Activated CD8-positive, alpha-beta memory T cell treated with anti-CD3 and anti-CD28 coated beads for 36 hours (primary cell): ENCODE measurements around the gene RARS2. TPM values are rescaled to one million over a fixed set of nuclear protein-coding genes. Genes with fewer than 3 reads are reported as not detected.
"Not testable (repeated sequence)": the region's sequence is repeated elsewhere in the genome, so short reads cannot be mapped to it uniquely, and the experiment has no call there.

Experiments used
- CTCF ChIA-PET: fragments of 350-600 bp; sonication (Branson Sonifier 250); formaldehyde crosslinking; loops from one replicate; lab custom pipeline; 2021; ENCODE audit warnings: antibody characterized with exemption; lab: Charles Lee
- POLR2A ChIA-PET: fragments of 350-600 bp; sonication (Branson Sonifier 250); formaldehyde crosslinking; loops from one replicate; lab custom pipeline; 2021; ENCODE audit warnings: antibody characterized with exemption; lab: Charles Lee
- total RNA-seq, 2 experiments: library from RNA; stranded (reverse); gene quantifications; one replicate each; pipeline ENCODE4 v1.2.3, GENCODE V29; 2021

Gene RARS2
- total RNA-seq, 2 experiments from 2014 or later = 19.2 to 21.6 TPM

DNA sequence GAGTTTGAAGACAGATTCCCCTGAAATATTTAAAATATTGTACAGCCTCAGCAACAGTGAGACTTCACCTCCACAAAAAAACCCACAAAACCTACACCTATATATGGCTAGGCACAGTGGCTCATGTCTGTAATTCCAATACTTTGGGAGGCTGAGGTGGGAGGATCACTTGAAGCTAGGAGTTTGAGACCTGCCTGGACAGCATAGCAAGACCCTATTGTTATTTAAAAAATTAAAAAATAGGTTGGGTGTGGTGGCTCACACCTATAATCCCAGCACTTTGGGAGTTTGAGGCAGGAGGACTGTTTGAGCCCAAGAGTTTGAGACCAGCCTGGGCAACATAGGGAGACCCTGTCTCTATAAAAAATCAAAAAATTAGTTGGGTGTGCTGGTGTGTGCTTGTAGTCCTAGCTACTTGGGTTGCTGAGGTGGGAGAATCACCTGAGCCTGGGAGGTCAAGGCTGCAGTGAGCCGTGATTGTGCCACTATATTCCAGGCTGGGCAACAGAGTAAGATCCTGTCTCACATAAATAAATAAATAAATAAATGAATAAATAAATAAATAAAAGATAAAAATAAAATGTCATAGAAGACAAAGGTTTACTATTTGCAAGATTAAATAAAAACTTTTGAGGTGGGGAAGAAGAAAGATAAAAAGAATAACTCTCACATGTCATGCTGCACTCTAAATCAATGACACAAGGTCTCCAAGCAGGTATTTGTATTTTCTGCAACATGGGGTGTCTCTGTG, 51.1 kb downstream of the RARS2 start:
- CTCF ChIA-PET = no interaction called here
- POLR2A ChIA-PET = no interaction called here

DNA sequence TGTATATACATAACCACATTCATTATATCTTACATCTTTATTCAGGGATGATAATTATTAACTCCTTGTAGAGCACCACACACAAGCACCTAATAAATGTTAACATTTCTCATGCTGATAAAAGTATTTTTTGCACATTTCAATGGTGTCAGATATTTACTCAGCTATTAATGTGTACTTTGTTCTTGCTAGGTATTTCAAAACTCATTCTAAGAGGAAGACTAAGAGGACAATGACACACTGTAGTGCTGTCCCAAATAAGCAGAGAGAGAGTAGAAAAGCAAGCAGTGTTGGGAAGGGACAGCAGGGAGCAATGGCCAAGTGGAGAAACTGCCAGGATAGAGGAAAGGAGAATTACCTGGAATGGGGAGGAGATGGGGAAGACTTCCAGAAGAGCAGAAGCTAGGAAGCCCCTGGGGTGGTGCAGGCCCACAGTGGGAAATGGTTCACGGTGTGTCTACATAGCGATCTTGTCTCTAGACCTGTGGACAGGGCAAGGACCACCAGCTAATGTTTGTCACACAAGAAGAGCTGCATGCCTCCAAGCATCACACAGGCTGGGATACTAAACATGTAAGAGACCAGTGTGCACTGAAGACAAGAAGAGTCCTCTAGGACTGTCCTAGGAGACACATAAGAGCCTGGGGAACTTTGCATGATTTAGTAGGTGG, 55.3 kb downstream of the RARS2 start:
- ChIA-PET POLR2A (no interaction called here), CTCF (no interaction called here)

DNA sequence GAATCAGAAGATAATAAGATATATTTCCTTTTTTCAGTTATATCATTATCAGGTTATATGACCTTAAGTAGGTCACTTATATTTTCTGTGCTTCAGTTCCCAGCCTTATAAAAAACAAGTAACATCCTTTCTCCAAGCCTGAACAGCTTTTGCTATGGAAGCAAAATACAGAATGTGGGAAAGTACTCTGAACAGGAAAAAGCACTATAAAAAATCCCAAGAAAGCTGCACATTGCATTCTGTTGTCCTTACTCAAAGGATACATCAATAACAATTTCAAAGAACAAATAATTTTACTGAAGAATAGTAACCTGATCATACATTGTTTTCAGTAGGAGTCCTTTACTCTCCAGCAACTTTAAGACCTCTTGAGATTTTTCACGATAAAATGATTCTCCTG, 60.6 kb downstream of the RARS2 start:
- POLR2A ChIA-PET = no interaction called here
- CTCF ChIA-PET = no interaction called here

DNA sequence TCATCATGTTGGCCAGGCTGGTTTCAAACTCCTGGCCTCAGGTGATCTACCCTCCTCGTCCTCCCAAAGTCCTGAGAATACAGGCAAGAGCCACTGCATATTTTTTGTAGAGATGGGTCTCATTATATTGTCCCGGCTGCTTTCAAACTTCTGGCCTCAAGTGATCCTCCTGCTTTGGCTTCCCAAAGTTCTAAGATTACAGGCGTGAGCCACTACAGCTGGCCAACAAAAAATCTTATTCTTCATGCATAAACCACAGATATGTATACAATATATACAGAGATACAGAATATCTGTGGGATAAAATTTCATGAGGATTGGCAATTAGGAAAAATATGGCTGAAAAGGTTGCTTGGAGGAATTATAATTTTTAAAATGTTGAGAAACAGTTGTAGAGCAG, 67.1 kb downstream of the RARS2 start:
- CTCF ChIA-PET = no interaction called here
- POLR2A ChIA-PET = no interaction called here

DNA sequence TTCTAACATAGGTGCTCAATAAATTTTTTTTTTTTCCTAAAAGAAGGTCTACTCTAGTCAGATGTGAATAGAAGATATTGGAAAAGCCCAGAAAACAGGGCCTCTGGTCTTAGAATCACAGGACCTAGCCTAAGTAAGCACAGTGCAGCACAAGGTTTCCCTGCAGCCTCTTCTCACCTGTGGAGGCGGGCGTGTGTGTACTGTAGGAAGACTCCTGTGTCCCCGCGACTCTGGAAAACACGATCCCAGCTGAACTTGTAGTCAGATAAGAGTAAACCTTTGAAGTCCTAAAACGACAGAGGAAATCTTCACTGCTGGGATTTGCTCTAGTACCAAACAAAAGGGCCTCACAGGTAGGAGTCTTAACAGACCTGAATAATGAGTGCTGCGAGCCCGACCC, 71.3 kb downstream of the RARS2 start:
- ChIA-PET POLR2A (no interaction called here), CTCF (no interaction called here)

DNA sequence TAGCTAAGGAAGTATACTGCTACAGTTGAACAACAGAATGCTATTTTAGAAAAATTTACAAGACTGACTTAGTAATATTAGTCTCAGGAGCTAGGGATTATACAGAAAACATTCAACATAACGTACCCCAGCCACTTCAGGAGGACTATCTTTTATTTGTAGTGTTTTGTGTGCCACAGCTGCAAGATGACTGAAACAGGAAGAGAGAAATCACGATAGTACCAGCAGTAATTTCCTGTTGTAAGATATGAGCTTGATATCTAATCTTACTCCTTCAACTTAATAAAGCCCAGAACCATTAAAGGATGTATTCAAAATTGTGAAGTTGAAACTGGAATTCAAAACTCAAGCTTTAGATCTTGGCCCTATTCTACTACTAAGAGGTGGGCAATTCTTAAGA, 75.0 kb downstream of the RARS2 start:
- ChIA-PET POLR2A (no interaction called here), CTCF (no interaction called here)

DNA sequence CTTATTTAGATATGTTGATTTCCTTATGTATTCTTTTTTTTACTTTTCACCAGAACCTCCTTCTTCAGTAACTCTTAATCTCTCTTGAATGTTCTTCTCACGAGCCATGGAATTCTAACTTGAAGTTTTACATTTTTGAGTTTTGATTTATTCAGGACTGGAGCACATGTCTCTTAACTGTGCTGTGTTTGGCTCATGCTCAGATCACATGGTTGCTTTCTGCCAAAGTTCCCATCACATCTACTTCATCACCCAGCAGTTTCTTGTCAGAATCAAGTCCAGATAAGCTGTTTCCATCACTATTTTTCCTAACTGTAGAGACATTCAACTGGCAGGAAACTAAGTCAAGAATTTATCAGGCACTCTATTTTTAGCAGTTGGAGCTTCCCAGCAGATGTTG, 85.3 kb downstream of the RARS2 start:
- CTCF ChIA-PET = no interaction called here

DNA sequence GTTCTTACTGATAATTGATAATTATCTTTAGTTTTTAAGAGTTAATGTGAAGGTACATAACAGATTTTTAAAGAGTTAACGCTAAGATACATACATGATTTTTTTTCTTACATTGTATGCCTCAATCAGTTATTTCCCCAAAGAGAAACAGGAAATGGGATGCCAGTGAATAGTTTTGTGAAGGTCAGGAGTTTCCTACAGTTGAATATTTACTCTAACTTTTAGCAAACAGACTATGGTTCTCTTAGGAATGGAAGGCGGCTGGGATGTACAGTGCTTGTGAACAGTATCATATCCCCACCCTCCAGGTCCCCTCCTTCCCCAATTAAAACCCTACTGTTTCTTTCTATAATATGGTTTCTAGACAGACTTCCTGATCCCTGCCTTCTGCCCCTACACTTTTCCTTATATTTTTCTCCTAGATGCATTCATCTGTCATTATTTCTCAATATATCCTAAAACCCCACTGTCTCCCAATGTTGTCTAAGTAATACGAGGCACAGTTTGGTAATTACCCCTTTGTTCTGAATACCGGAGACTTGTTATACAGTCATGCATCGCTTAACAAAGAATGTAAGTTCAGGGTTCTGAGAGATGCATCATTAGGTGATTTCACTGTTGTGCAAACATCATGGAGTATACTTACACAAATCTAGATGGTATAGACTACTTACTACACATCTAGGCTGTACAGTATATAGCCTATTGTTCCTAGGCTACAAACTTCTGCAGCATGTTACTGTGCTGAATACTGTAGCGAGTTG, 87.8 kb downstream of the RARS2 start:
- CTCF ChIA-PET = no interaction called here
- POLR2A ChIA-PET = no interaction called here

More for the DNA sequence above, 85.3 kb downstream of the RARS2 start:
- POLR2A ChIA-PET = interaction anchor here (0.6 kb wide), 1 partner anchor 139 kb away, joined by 3 read pairs; no protein-coding TSS in a partner anchor

DNA sequence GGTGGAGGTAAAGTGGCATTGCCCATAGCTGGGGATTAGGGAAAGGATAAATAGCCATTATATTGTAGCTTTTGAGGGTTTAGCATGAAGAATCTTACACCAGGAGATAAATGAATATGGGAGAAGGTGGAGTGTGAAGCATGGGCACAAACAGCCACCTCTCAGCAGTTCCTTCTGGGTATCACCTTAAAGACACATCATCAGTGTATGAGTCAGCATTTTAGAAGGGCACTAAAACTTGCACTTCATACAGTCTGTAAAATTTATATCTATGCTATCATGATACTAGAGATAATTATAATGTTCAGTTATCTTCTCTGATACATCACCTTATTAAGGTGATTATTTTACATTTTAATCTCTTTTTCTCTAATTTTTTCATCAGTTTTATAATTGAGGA, 91.7 kb downstream of the RARS2 start:
- ChIA-PET CTCF (no interaction called here), POLR2A (no interaction called here)

DNA sequence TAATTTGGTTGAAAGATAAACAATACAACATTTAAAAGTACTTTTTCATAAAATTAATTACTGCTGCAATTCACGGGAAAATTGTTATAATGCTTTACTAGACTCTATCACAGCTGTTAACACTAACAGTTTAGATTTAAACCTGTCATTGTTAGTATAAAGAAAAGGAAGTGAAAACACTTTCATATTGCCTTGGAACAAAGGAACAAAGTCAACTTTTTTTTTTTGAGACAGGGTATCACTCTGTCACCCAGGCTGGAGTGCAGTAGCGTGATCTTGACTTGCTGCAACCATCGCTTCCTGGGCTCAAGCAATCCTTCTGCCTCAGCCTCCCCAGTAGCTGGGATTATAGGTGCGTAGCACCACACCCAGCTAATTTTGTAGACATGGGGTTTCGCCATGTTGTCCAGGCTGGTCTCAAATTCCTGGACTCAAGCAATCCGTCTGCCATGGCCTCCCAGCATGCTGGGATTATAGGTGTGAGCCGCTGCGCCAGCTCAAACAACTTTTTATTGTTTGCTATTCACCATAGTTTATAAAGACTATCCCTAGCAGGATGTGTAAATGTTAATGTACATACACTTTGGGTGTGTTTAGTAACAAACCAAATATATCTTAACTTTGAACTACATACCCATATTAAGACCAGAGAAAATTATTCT, 94.9 kb downstream of the RARS2 start:
- ChIA-PET POLR2A (interaction anchor here (0.5 kb wide), 1 partner anchor 205 kb away, joined by 7 read pairs; no protein-coding TSS in a partner anchor), CTCF (no interaction called here)

DNA sequence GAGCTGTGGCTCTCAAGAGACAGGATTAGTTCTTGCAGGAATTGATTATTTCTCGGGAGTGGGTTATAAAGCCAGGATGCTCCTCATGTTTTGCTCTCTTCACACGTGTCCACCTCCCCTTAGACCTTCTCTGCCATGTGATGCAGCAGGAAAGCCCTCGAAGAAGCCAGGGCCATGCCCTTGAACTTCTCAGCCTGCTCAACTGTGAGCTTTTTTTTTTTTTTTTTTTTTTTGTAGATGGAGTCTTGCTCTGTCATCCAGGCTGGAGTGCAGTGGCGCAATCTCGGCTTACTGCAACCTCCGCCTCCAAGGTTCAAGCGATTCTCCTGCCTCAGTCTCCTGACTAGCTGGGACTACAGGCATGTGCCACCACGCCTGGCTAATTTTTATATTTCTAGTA, 100.5 kb downstream of the RARS2 start:
- CTCF ChIA-PET, POLR2A ChIA-PET: not testable (repeated sequence)

DNA sequence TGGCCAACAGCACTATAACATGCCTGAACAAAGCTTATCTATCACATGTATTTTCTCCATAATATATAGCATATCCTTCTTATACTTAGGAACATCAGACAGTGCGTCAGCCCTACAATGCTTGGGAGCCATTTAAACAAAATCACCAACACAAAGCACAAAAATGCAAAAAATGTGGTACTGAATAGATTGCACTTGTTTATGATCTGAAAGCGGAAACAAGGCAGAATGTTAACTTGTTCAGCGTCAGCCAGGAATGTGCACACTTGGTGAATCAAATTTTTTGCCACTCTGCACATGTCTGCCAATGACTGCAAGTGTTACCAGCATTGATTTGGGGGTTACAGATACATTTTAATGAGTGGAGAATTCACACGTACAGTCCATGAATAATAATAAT, 102.2 kb downstream of the RARS2 start:
- ChIA-PET CTCF (no interaction called here), POLR2A (no interaction called here)

DNA sequence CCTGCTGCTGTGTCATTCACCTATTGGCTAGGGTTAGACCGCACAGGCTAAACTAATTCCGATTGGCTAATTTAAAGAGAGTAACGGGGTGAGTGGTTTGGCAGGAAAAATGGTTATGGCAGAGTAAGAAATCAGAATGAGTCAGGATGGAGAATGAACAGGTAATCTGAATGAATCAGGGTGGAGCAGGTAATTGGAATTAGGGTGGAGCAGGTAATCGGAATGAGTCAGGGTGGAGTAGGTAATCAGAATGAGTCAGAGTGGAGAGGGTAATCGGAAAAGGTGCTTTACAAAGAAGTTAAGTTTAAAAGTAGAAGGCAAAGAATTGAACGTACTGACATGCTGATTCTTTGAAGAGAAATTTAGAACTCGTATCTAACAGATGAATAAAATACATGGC, 105.3 kb downstream of the RARS2 start:
- CTCF ChIA-PET = no interaction called here
- POLR2A ChIA-PET = no interaction called here

DNA sequence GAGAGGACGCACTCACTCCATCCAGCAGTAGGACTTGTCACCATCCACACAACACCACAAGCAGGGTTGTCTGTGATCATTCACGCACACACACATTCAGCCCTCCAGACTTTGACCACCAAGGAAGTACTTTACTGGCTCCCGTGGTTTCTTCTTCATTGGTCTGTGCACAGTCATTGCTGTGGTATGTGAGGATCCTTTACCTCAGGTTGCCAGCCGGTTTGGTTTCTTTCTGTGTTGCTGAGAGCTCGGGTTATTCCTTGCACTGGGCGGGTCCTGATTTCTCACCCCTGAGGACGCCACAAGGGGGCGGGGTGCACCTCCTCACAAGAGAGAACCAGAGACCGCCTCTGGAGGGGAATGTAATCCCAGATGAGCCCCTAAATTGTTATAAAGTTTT, 105.9 kb downstream of the RARS2 start:
- CTCF ChIA-PET = no interaction called here
- POLR2A ChIA-PET = no interaction called here

DNA sequence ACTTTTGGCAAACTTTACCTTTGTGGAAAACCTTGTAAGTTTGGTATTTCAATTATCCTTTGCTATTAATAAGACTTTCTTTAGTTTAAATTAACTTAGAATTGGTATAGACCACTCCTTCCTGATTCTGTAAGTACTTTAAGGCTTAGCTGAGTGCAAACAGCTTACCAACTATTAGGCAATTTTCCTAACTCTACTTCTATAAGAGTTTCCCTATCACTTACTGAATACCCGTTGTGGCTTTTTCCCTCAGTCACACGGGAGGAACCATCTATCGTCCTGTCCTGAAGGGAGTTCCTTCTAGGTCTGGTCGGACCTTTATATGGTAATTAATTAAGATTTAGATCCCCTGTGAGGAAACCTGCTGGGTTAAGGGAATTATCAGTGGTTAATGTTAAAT, 107.4 kb downstream of the RARS2 start:
- POLR2A ChIA-PET = no interaction called here

DNA sequence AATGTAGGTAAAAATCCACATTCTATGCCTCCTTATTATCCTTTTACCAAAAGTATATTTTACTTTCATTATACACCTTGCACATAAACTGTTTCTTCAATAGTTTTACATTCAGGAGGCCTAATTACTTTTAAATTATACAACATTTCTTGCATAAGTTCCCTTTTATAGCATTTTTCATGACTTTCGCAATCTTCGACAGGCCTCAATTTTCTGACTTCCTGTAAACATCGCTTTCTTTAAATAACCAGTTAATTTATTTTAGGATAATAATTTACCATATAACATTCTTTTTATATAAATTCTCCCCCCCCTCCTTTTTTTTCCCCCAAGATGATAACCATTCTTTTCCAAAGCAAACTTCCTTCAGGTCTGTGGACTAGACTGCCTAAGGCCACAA, 107.9 kb downstream of the RARS2 start:
- ChIA-PET CTCF (interaction anchor here (0.7 kb wide), 1 partner anchor 11 kb away, joined by 3 read pairs; no protein-coding TSS in a partner anchor), POLR2A (no interaction called here)

More for the DNA sequence above, 107.4 kb downstream of the RARS2 start:
- CTCF ChIA-PET = no interaction called here

DNA sequence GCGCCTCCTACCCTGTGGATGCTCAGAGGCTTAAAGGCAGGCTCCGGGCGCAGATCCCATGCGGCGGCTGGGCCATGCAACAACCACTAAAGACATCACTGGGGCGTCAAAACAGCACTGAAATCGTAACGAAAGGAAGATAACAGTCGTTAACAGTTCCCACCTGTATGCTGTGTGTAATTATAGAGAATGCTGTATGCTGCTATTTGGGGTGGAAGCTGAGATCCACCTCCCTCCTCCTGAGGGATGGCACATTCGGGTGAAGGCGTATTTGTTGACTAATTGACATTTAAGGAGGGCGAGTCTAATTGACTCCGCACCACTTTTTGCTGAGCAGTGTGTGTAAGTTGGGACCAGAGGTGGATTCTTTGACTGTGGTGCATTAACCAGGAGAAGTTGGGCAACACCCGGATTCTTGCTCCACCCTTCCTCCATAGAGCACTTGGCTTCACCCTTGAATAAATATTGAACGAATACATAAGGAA, 116.3 kb downstream of the RARS2 start:
- ChIA-PET CTCF (interaction anchor here (1.4 kb wide), 1 partner anchor 317 kb away, joined by 4 read pairs; no protein-coding TSS in a partner anchor), POLR2A (interaction anchor here (0.5 kb wide), 1 partner anchor 226 kb away, joined by 4 read pairs; no protein-coding TSS in a partner anchor)

DNA sequence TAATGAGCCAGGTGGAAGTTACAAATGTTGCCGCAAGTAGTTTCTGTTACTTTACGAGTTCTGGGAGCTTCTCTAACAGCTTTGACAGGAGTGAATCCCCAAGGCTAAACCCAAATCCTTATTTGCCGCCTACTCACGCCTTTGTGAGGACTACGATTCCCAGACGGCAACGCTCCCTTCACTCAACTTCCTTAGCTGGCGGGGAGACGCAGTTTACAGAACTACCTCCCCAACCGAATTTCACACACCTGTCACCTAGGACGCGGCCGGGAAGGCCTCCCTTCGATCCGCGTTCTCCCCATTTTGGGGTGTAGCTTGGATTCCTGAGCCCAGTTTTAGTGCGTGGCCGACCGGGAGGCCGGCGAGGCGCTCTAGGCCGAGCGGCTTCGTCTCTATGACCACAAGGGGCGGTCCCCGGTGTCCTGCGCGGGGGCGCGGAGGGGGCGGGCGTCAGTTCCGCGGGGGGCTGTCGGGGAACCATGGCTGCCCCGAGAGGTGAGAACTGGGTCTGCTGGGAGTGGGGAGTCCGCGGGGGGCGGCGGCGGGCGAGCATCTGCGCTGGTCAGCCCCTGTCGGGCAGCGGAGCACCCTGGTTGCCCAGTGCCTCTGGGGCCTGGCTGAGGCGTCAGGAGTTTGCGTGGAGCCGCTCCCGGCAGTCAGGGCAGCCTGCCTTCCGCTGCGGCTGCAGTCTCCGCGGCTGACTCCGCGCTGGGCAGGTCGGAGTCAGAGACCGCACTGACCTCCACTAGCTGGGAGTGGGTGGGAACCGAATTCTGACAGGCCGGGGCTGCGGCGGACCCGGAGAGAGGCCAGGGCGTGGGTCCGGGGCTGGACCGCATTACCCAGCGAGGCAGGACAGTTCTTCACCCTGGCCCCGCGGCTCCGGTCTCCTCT, 117.0 kb downstream of the RARS2 start, which contains the start of gene SLC35A1:
Gene SLC35A1 (plus strand): TSS at position 450 of the 894 bp plus-strand sequence. CDS start 30 bp downstream, at position 480.
- ChIA-PET POLR2A (interaction anchor here (1.0 kb wide), 1 partner anchor 64 kb away, joined by 4 read pairs; no protein-coding TSS in a partner anchor), CTCF (interaction anchor here (1.4 kb wide), 1 partner anchor 317 kb away, joined by 4 read pairs; no protein-coding TSS in a partner anchor)
